ENCODE data around the gene KIF26A.

The KIF26A gene

DNA sequence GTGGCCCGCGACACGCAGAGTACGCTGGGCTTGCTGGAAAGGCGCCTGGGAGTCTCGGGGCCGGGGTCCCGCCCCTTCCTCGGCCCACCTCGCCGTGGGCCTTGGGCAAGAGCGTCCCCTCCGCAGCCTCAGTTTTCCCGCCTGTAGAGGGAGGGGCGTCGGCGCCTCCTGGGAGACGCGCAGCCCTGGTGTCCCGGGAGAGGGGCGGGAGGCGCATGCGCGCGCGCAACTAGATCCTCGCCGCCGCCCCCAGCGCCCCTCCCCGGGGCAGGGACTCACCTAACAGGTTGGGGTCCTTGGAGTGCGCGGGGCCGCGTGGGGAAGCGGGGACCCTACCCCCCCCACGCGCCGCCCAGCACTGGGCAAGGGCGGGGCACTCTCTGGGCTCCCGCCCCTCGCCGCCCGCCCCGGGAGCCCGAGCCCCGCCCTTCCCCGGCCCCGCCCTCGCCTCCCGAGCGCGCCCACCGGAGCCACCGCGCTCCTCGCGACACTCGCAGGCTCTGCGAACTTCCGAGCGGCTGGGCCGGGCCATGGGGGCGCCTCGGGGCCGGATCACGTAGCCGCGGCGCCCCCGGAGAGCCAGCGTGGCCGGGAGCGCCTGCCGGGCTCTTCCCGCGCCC, at the start of gene KIF26A:
Gene KIF26A, plus strand, starts transcription at position 490 of the 620 bp plus-strand sequence. CDS start 136 bp downstream, outside the sequence.
- TF ChIP-seq, protein P1, sequence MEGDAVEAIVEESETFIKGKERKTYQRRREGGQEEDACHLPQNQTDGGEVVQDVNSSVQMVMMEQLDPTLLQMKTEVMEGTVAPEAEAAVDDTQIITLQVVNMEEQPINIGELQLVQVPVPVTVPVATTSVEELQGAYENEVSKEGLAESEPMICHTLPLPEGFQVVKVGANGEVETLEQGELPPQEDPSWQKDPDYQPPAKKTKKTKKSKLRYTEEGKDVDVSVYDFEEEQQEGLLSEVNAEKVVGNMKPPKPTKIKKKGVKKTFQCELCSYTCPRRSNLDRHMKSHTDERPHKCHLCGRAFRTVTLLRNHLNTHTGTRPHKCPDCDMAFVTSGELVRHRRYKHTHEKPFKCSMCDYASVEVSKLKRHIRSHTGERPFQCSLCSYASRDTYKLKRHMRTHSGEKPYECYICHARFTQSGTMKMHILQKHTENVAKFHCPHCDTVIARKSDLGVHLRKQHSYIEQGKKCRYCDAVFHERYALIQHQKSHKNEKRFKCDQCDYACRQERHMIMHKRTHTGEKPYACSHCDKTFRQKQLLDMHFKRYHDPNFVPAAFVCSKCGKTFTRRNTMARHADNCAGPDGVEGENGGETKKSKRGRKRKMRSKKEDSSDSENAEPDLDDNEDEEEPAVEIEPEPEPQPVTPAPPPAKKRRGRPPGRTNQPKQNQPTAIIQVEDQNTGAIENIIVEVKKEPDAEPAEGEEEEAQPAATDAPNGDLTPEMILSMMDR (IDR thresholded peaks at IDR 0.05; ENCODE audit: low read depth, low read length): no peak
- H3K27ac ChIP-seq: peak within 1 kb of the TSS; percentile 75
- peak; percentile 83 for DNase-seq
- H3K36me3 ChIP-seq: peaks cover 17% of the 10 kb centered on the region
- no peaks in the 10 kb centered on the region for H3K9me3 ChIP-seq (ENCODE audit: severe bottlenecking)
- peak within 1 kb of the TSS; percentile 68 for H3K4me3 ChIP-seq (ENCODE audit: low read depth, low read length)
- no peaks in the 10 kb centered on the region for H3K27me3 ChIP-seq (ENCODE audit: insufficient read depth, low read depth, severe bottlenecking)

DNA sequence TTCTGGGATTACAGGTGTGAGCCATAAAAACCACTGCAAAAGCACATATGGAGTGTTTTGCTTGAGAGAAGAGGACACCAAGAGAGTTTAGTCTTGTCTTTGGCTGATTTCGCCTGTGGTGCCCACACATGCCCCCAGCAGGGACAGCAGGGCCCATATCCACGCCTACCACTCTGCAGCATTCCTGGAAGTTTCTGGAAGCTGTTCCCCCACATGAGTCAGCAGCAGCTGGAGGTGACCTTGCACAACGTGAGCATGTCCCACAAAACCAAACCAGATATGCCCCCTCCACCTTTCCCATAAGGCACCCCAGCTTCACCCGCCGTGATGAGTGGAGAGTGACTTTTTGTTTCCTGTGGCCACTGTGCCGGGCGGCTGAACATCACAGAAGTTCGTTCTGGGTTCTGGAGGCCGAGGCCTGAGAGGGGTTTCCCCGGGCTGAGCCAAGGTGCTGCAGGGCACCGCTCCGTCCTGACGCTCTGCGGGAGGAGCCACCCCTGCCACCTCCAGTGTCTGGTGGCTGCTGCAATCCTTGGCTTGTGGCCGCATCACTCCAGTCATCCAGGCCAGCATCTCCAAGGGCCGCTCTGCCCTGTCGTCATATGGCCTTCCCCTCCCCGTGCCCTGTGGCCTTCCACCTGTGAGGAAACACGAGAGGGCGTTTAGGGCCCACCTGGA, 48.2 kb upstream of the KIF26A start:
- H3K27me3 ChIP-seq (ENCODE audit: insufficient read depth, low read depth, severe bottlenecking): no peaks in the 10 kb centered on the region
- peaks cover 3% of the 10 kb centered on the region for H3K9me3 ChIP-seq (ENCODE audit: severe bottlenecking)
- no peaks in the 10 kb centered on the region for H3K36me3 ChIP-seq
- TF ChIP-seq, protein P1 (IDR thresholded peaks at IDR 0.05; ENCODE audit: low read depth, low read length): no peak
- H3K4me3 ChIP-seq (ENCODE audit: low read depth, low read length): no peak overlapping the region
- no peak for DNase-seq
- no peak overlapping the region for H3K27ac ChIP-seq

DNA sequence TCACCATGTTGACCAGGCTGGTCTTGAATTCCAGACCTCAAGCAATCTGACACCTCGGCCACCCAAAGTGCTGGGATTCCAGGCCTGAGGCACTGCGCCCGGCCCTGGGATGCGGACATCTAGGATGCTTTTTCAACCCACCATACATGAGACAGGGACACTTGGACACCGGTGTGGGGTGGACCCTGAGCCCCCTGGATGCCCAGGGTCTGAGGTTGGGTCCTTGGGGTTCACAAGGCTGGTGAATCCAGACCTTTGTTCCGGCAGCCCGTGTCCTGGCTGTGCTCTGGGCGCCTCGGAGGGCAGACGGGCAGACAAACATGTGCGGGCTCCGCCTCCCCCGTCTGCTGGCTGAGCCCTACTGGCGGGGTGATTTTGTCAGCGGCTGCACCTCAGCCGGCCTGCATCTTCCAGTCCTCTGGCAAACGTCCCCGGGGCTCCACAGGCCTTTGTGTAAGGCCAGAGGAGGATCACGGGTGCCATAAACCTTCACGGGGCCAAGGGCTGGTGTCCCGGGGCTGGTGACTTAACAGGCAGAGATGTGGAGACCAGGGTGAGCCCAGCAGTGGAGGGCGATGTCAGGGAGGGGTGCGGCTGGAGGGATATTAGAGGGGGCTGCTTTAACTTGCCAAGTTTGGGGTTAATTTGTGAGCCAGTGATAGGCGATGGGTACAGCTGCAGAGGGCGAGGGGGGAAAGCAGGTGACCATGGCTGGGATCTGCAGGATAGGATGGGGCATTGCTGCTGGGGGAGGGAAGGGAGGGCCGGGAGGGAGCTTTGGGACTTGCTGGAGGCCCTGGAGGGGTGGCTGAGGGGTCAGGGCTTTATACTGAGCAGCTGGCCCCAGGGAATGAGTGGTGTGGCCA, 47.1 kb upstream of the KIF26A start:
- no peak overlapping the region for H3K27ac ChIP-seq
- peaks cover 3% of the 10 kb centered on the region for H3K9me3 ChIP-seq (ENCODE audit: severe bottlenecking)
- H3K27me3 ChIP-seq (ENCODE audit: insufficient read depth, low read depth, severe bottlenecking): no peaks in the 10 kb centered on the region
- TF ChIP-seq, protein P1 (IDR thresholded peaks at IDR 0.05; ENCODE audit: low read depth, low read length): no peak
- DNase-seq: no peak
- H3K36me3 ChIP-seq: no peaks in the 10 kb centered on the region
- H3K4me3 ChIP-seq (ENCODE audit: low read depth, low read length): no peak overlapping the region

DNA sequence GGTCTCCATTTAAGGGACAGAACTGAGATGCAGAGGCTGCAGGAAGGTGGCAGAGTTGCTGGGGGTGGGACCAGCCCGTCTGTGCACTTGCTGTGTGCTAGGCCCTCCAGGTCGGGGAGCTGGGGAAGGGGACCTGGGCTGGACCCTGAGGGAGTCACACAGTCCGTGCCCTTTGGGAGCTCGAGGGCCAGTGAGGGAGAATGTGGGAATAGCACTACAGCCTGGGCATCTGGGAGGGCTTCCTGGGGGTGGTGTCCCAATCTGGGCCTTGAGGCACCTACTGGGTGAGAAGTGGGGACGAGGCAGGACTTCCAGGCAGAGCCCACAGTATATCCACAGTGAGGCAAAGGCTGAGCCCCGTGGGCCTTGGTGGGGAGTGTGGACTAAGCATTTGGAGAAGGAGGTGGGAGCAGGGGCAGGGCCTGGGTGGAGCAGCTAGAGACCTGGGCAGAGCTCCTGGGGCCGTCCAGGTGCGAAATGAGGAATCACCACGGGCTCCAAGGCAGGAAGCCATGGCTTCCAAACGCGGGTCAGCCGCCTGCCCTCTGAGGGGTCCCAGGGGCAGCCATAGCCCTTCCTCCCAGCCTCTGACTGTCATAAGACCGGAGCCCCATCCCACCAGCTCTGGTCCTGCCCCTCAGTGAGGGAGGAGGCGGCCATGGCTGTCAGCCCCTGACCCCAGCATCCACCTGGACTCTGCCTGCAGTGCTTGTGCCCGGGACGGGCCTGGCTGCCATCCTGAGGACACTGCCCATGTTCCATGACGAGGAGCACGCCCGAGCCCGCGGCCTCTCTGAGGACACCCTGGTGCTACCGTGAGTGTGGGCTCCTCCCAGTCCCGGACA, 46.2 kb upstream of the KIF26A start:
- Histone ChIP-seq H3K9me3 (ENCODE audit: severe bottlenecking) (peaks cover 3% of the 10 kb centered on the region), H3K4me3 (ENCODE audit: low read depth, low read length) (no peak overlapping the region), H3K27me3 (ENCODE audit: insufficient read depth, low read depth, severe bottlenecking) (no peaks in the 10 kb centered on the region), H3K27ac (no peak overlapping the region), H3K36me3 (no peaks in the 10 kb centered on the region)
- DNase-seq: no peak
- TF ChIP-seq, protein P1 (IDR thresholded peaks at IDR 0.05; ENCODE audit: low read depth, low read length): no peak

DNA sequence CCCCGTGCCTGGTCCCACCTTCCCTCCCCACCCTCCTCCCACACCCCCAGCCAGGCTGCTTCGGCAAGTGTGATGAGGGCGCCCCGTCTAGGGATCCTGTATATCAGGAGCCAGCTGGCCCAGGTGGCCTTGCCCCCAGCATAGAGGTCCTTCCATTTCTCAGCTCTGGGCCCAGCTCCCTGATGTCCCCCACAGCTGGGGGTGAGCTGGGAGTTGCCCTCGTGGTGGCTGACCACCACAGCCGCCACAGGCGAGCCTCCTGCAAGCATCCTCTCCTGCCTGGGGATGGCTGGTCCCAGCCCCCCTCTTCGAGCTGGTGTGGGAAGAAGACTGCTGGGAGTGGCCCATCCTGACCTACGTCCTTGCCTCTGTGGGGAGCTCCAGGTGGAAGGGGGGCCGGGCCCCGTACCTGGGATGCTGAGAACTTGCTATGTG, 45.4 kb upstream of the KIF26A start:
- H3K36me3 ChIP-seq: no peaks in the 10 kb centered on the region
- no peaks in the 10 kb centered on the region for H3K27me3 ChIP-seq (ENCODE audit: insufficient read depth, low read depth, severe bottlenecking)
- no peak overlapping the region for H3K27ac ChIP-seq
- H3K4me3 ChIP-seq (ENCODE audit: low read depth, low read length): no peak overlapping the region
- no peak for DNase-seq
- H3K9me3 ChIP-seq (ENCODE audit: severe bottlenecking): peaks cover 3% of the 10 kb centered on the region
- TF ChIP-seq, protein P1 (IDR thresholded peaks at IDR 0.05; ENCODE audit: low read depth, low read length): no peak

Measured in WERI-Rb-1 (cell line).